COLO829 (cell line): ENCODE results near the gene BTBD9.

Experiments
- DNase-seq: peaks from one replicate; pipeline ENCODE4 v3.0.0; 2012; ENCODE audit warnings: low spot score

The BTBD9 gene

GRCh38 chr6:38481211-38481836, 158.4 kb downstream of the BTBD9 start:
- no peak for DNase-seq

GRCh38 chr6:38480036-38480435, 159.7 kb downstream of the BTBD9 start:
- no peak for DNase-seq

- no peak for DNase-seq
Measured at GRCh38 chr6:38479331-38479730, 160.4 kb downstream of the BTBD9 start.

GRCh38 chr6:38477680-38478260, 162.0 kb downstream of the BTBD9 start:
- no peak for DNase-seq

GRCh38 chr6:38476888-38477287, 162.8 kb downstream of the BTBD9 start:
- DNase-seq, result no peak

GRCh38 chr6:38476141-38476540, 163.6 kb downstream of the BTBD9 start:
- no peak for DNase-seq

GRCh38 chr6:38470548-38470947, 169.2 kb downstream of the BTBD9 start:
- DNase-seq, result no peak

GRCh38 chr6:38467566-38467965, 172.2 kb downstream of the BTBD9 start:
- no peak for DNase-seq

GRCh38 chr6:38460186-38460585, 179.5 kb downstream of the BTBD9 start:
- DNase-seq, result no peak

GRCh38 chr6:38459291-38459690, 180.4 kb downstream of the BTBD9 start:
- no peak for DNase-seq

GRCh38 chr6:38453861-38454260, 185.9 kb downstream of the BTBD9 start:
- DNase-seq, result no peak

GRCh38 chr6:38452816-38453660, 186.7 kb downstream of the BTBD9 start:
- no peak for DNase-seq

GRCh38 chr6:38450717-38451116, 189.0 kb downstream of the BTBD9 start:
- DNase-seq, result no peak

- DNase-seq, result no peak
Measured at GRCh38 chr6:38445925-38446324, 193.8 kb downstream of the BTBD9 start.

GRCh38 chr6:38445336-38445735, 194.4 kb downstream of the BTBD9 start:
- no peak for DNase-seq

- DNase-seq, result peak; percentile 8
Measured at GRCh38 chr6:38443352-38444144, 196.2 kb downstream of the BTBD9 start.

GRCh38 chr6:38438097-38438496, 201.6 kb downstream of the BTBD9 start:
- DNase-seq, result no peak

GRCh38 chr6:38436726-38437465, 202.8 kb downstream of the BTBD9 start:
- peak; percentile 17 for DNase-seq

GRCh38 chr6:38435330-38435729, 204.4 kb downstream of the BTBD9 start:
- no peak for DNase-seq

GRCh38 chr6:38434051-38434450, 205.7 kb downstream of the BTBD9 start:
- DNase-seq, result no peak

- peak; percentile 8 for DNase-seq
Measured at GRCh38 chr6:38432479-38432878, 207.2 kb downstream of the BTBD9 start.

- DNase-seq, result no peak
Measured at GRCh38 chr6:38432079-38432478, 207.7 kb downstream of the BTBD9 start.
